PC-3 (cell line): ENCODE data around the gene EMX2.

Experiments used
- EZH2 ChIP-seq: fragments of 300-600 bp; sonication (generic); IDR thresholded peaks from one replicate; pipeline ENCODE4 v1.6.1; 2017; ENCODE audit warnings: antibody characterized with exemption, mild to moderate bottlenecking, low read length; ENCODE audit not compliant: unreplicated experiment
- EZH2phosphoT487 ChIP-seq: fragments of 300-600 bp; sonication (generic); IDR thresholded peaks from 2 replicates; pipeline ENCODE4 v1.6.1; 2018; ENCODE audit warnings: mild to moderate bottlenecking, antibody characterized with exemption, low read length, borderline replicate concordance

DNA sequence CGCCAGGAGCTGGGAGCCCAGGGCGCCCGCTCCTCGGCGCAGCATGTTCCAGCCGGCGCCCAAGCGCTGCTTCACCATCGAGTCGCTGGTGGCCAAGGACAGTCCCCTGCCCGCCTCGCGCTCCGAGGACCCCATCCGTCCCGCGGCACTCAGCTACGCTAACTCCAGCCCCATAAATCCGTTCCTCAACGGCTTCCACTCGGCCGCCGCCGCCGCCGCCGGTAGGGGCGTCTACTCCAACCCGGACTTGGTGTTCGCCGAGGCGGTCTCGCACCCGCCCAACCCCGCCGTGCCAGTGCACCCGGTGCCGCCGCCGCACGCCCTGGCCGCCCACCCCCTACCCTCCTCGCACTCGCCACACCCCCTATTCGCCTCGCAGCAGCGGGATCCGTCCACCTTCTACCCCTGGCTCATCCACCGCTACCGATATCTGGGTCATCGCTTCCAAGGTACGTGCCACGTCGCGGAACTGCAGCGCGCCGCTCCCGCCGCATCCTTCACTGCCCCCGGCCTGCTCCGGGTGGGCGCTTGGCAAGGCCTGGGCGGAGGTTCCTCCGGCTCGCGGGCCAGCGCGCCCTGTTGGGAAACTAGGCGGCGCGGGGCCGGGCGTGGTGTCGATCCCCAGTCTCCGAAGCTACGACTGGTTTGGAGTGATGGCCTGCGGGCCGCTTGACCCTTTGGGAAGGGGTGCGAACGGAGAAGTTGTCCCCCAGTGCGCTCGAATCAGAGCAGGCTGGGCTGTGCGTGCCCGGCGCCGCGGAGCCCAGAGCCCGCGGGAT, 868 bp downstream of the EMX2 start:
- TF ChIP-seq EZH2phosphoT487 (no peak), EZH2 (no peak)
